ENCODE data around the gene PTPRJ.
A peak's percentile ranks its signal among the peaks of the same experiment; 100 is the strongest.

The PTPRJ gene

GRCh38 chr11:48050304-48050703, 69.9 kb downstream of the PTPRJ start:
- POLR2A ChIA-PET (ENCODE audit: low non-redundant PET) = no interaction called here
- TF ChIP-seq CTCF (conservative IDR thresholded peaks at IDR 0.05; ENCODE audit: low read depth) = no peak
- no peak overlapping the region for H3K27ac ChIP-seq
- DNase-seq (ENCODE audit: low spot score) = no peak
- CTCF ChIA-PET = interaction anchor here (1.2 kb wide), 1 partner anchor 116 kb away, joined by 13 read pairs; no protein-coding TSS in a partner anchor

DNA sequence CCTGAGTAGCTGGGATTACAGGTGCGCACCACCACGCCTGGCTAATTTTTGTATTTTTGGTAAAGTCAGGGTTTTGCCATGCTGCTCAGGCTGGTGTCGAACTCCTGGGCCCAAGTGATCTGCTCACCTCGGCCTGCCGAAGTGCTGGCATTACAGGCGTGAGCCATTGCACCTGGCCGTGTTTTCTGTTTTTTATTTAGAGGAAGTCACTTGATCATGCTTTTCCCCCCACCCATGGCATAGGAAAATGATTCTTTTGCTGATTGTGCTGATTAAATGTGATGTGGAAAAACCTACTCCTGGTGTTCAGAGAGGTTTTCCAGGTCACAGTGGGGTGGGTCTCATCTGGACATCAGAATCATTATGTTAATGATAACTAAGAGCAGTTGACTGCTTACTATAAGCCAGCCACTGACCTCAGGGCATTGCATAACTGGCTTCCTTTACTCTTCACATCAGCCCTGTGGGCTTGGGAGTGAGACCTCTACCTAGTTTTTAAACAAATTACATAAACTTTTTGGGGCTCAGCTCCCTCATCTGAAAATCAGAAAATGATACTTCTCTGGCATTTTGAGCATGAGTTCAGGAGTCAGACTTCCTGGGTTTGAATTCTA, 71.0 kb downstream of the PTPRJ start:
- DNase-seq (ENCODE audit: low spot score) = no peak
- no peak overlapping the region for H3K27ac ChIP-seq
- no peak for TF ChIP-seq CTCF (conservative IDR thresholded peaks at IDR 0.05; ENCODE audit: low read depth)
- ChIA-PET CTCF (interaction anchor here (0.5 to 1.2 kb wide), 2 partner anchors 89 to 117 kb away, joined by 3 to 13 read pairs; no protein-coding TSS in a partner anchor), POLR2A (ENCODE audit: low non-redundant PET) (no interaction called here)

GRCh38 chr11:48052183-48053044, 72.1 kb downstream of the PTPRJ start:
- peak; percentile 66 for DNase-seq (ENCODE audit: low spot score)
- no peak overlapping the region for H3K27ac ChIP-seq
- POLR2A ChIA-PET (ENCODE audit: low non-redundant PET) = no interaction called here
- TF ChIP-seq CTCF (conservative IDR thresholded peaks at IDR 0.05; ENCODE audit: low read depth) = no peak
- CTCF ChIA-PET = interaction anchor here (0.5 kb wide), 1 partner anchor 90 kb away, joined by 3 read pairs; no protein-coding TSS in a partner anchor

GRCh38 chr11:48054994-48055291, 74.6 kb downstream of the PTPRJ start:
- ChIA-PET POLR2A (ENCODE audit: low non-redundant PET) (no interaction called here), CTCF (no interaction called here)
- TF ChIP-seq CTCF (conservative IDR thresholded peaks at IDR 0.05; ENCODE audit: low read depth) = no peak
- no peak for DNase-seq (ENCODE audit: low spot score)
- no peak overlapping the region for H3K27ac ChIP-seq

- ChIA-PET CTCF (interaction anchor here (1.0 kb wide), 1 partner anchor 54 kb away, joined by 3 read pairs; no protein-coding TSS in a partner anchor), POLR2A (ENCODE audit: low non-redundant PET) (no interaction called here)
- no peak for TF ChIP-seq CTCF (conservative IDR thresholded peaks at IDR 0.05; ENCODE audit: low read depth)
- H3K27ac ChIP-seq = no peak overlapping the region
- DNase-seq (ENCODE audit: low spot score) = no peak
These were observed 75.2 kb downstream of the PTPRJ start for GRCh38 chr11:48055292-48056132.
